Left renal pelvis (tissue), 4 donors: ENCODE measurements around the gene SLC16A10. TPM values are rescaled to one million over a fixed set of nuclear protein-coding genes. Genes with fewer than 3 reads are reported as not detected.
"Not testable (repeated sequence)": the region's sequence is repeated elsewhere in the genome, so short reads cannot be mapped to it uniquely, and the experiment has no call there.

Experiments
- DNase-seq, 4 donors: peaks; one replicate each; pipeline ENCODE4 v3.0.0-alpha.2; 2013; ENCODE audit warnings: low read depth in 4 of 4, low spot score in 3 of 4
- polyA plus RNA-seq, 4 donors: library from polyadenylated mRNA; unstranded; fragments of 120-200 nt; gene quantifications; one replicate each; pipeline ENCODE4 v1.2.1, GENCODE V29; 2013; ENCODE audit not compliant: insufficient read length in 4 of 4

Gene SLC16A10
- polyA plus RNA-seq: 10 to 100 TPM in 3 of 4 donors, 1 to 10 TPM in 1; 1.1 to 29.2 (median 24.5) TPM

GRCh38 chr6:111087106-111087835 lies at the start of gene SLC16A10:
Gene SLC16A10, plus strand, starts transcription at chr6:111087503. Its CDS starts 250 bp downstream, at chr6:111087753.
- peak; percentile 62 to 76 (median 69) for DNase-seq

GRCh38 chr6:111038534-111039252 lies 48.6 kb upstream of the SLC16A10 start:
- no peak for DNase-seq

- DNase-seq: no peak
Measured at GRCh38 chr6:111041917-111042316, 45.4 kb upstream of the SLC16A10 start.

- DNase-seq: no peak
Measured at GRCh38 chr6:111047244-111047643, 40.1 kb upstream of the SLC16A10 start.

GRCh38 chr6:111050261-111051023 lies 36.9 kb upstream of the SLC16A10 start:
- no peak for DNase-seq

- no peak for DNase-seq
Measured at GRCh38 chr6:111052171-111052570, 35.1 kb upstream of the SLC16A10 start.

GRCh38 chr6:111057074-111057752 lies 30.1 kb upstream of the SLC16A10 start:
- peak in 2 of 4 donors; percentile 10 to 16 for DNase-seq

GRCh38 chr6:111061508-111061907 lies 25.8 kb upstream of the SLC16A10 start:
- no peak for DNase-seq

GRCh38 chr6:111061985-111062384 lies 25.3 kb upstream of the SLC16A10 start:
- DNase-seq: not testable (repeated sequence)

- DNase-seq: not testable (repeated sequence)
Measured at GRCh38 chr6:111062860-111063259, 24.4 kb upstream of the SLC16A10 start.

- no peak for DNase-seq
Measured at GRCh38 chr6:111068109-111068865, 19.0 kb upstream of the SLC16A10 start.

GRCh38 chr6:111068866-111069234 lies 18.5 kb upstream of the SLC16A10 start:
- no peak for DNase-seq

GRCh38 chr6:111069382-111070104 lies 17.8 kb upstream of the SLC16A10 start:
- no peak for DNase-seq

GRCh38 chr6:111070105-111071005 lies 16.9 kb upstream of the SLC16A10 start:
- DNase-seq: no peak

GRCh38 chr6:111072801-111073360 lies 14.4 kb upstream of the SLC16A10 start:
- DNase-seq: no peak

- no peak for DNase-seq
Measured at GRCh38 chr6:111074311-111074710, 13.0 kb upstream of the SLC16A10 start.

- no peak for DNase-seq
Measured at GRCh38 chr6:111076024-111076695, 11.1 kb upstream of the SLC16A10 start.
